K562 (cell line): ENCODE results near the gene BCAS1. TPM values are rescaled to one million over a fixed set of nuclear protein-coding genes. Genes with fewer than 3 reads are reported as not detected.

ENCODE experiments used
- BRF1 ChIP-seq: IDR thresholded peaks from 3 replicates; pipeline ENCODE4 v1.6.1; 2011; ENCODE audit warnings: borderline replicate concordance, mild to moderate bottlenecking; ENCODE audit not compliant: insufficient read length; ENCODE audit errors: extremely low read depth
- EGR1 ChIP-seq: fragments of 450-650 bp; conservative IDR thresholded peaks from 2 replicates; pipeline ENCODE4 v1.6.1; 2017; ENCODE audit warnings: mild to moderate bottlenecking
- GABPA ChIP-seq: fragments of 200-800 bp; sonication (Bioruptor generic); conservative IDR thresholded peaks from 2 replicates; pipeline ENCODE4 v1.6.1; 2016; ENCODE audit warnings: low read depth, missing genetic modification characterization, missing compliant biosample characterization
- GABPB1 ChIP-seq: sonication (generic); formaldehyde crosslinking; IDR thresholded peaks from 2 replicates; pipeline ENCODE4 v1.8.0; 2022; ENCODE audit warnings: mild to moderate bottlenecking, missing genetic modification reagents
- KDM1A ChIP-seq, 2 experiments: fragments of 450-650 bp; IDR thresholded peaks; 2 replicates each; pipeline ENCODE4 v1.6.1; 2016; ENCODE audit warnings: mild to moderate bottlenecking in 2 of 2
- KDM5B ChIP-seq: fragments of 200-600 bp; sonication (generic); IDR thresholded peaks from 2 replicates; pipeline ENCODE4 v1.6.1; 2012; ENCODE audit warnings: low read depth, mild to moderate bottlenecking, moderate library complexity, low read length, control low read depth, inconsistent platforms; ENCODE audit not compliant: insufficient replicate concordance
- NCOA6 ChIP-seq: fragments of 450-650 bp; IDR thresholded peaks from 2 replicates; pipeline ENCODE4 v1.6.1; 2017; ENCODE audit warnings: mild to moderate bottlenecking
- SP1 ChIP-seq: sonication (generic); formaldehyde crosslinking; IDR thresholded peaks from 2 replicates; pipeline ENCODE4 v1.8.1; 2022; ENCODE audit warnings: mild to moderate bottlenecking, missing genetic modification reagents
- ZC3H11A ChIP-seq: IDR thresholded peaks from 2 replicates; pipeline ENCODE4 v1.6.1; 2012; ENCODE audit warnings: low read depth, low read length, improper control_type of control experiment
- ZNF263 ChIP-seq: sonication (generic); formaldehyde crosslinking; IDR thresholded peaks from 2 replicates; pipeline ENCODE4 v1.8.0; 2022; ENCODE audit warnings: mild to moderate bottlenecking, missing genetic modification reagents, borderline replicate concordance
- ZNF316 ChIP-seq: fragments of 450-650 bp; IDR thresholded peaks from 2 replicates; pipeline ENCODE4 v1.6.1; 2016
- ZNF444 ChIP-seq: fragments of 250-450 bp; sonication (Bioruptor Pico); IDR thresholded peaks from 2 replicates; pipeline ENCODE4 v1.4.0; 2020; ENCODE audit warnings: mild to moderate bottlenecking, moderate library complexity
- ZNF586 ChIP-seq: fragments of 450-650 bp; formaldehyde crosslinking; conservative IDR thresholded peaks from 2 replicates; pipeline ENCODE4 v1.4.0; 2020; ENCODE audit warnings: mild to moderate bottlenecking, moderate library complexity
- polyA plus RNA-seq, 8 experiments: library from polyadenylated mRNA; depleted of rRNA in 4 of 8; stranded (reverse) in 5 of 8; unstranded in 3 of 8; fragments of >200 nt; fragmentation: Nextera tagmentation in 2 of 8; fragmentation: Illumina TruSeq in 1 of 8; extraction: Ambion mirVana in 2 of 8; extraction: Trizol in 1 of 8; gene quantifications; 2 replicates each; pipeline versions ENCODE4 v1.2.1 to v1.2.3, GENCODE V29; 2011 to 2014; ENCODE audit warnings: inconsistent platforms in 1 of 8, missing spikeins in 1 of 8
- total RNA-seq, 7 experiments: library from RNA; depleted of rRNA in 6 of 7; stranded (reverse); fragments of >200 nt in 6 of 7; fragmentation: Illumina TruSeq in 2 of 7; extraction: Trizol in 2 of 7; gene quantifications; 2 replicates each; pipeline versions ENCODE4 v1.2.1 to v1.2.3, GENCODE V29; 2011 to 2021; ENCODE audit warnings: low replicate concordance in 1 of 7
- TF ChIP-seq, protein P1 (sequence below): sonication (generic); formaldehyde crosslinking; IDR thresholded peaks from 2 replicates; pipeline ENCODE4 v1.8.1; 2023; ENCODE audit warnings: mild to moderate bottlenecking, missing genetic modification reagents
- TF ChIP-seq, protein P2 (sequence below): sonication (generic); formaldehyde crosslinking; IDR thresholded peaks from 2 replicates; pipeline ENCODE4 v1.8.0; 2022; ENCODE audit warnings: mild to moderate bottlenecking, missing genetic modification reagents
- TF ChIP-seq, protein P3 (sequence below): fragments of 450-650 bp; IDR thresholded peaks from 2 replicates; pipeline ENCODE4 v1.7.0; 2016; ENCODE audit warnings: borderline replicate concordance

Gene BCAS1
- total and polyA plus RNA-seq, 9 of the 15 experiments (the other 6 are each of a cell fraction or from before 2014, with no cell fraction given): 0.18 to 2.3 (median 0.93) TPM

DNA sequence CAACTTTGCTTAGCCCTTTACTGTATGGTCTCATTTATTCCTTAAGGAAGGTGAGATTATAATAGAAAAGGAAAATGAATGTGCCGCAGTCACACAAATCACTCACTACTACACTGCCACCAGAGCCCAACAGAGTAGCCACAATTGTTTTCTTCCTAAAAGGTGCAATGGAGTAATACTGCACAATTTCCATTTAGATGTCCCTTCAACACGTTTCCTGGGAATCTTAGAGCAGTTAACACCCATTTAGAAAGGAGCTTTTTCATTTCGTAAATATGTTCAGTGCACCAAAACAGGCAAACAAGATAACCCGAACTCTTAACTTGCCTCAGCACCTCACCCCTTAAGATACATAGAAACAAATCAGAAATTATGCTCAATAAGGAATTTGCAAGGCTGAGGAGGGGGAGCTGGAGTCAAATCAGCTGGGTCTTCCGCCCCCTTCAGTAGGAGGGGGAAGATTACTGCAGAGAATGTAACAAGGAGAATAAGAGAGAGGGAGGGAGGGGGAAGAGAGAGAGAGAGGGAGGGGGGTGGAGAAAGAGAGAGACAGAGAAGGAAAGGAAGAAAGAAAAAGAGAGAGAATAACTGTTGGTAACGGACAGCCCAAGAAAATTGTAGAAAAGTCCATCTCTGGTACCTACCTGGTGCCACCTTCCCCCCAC lies 155.5 kb downstream of the BCAS1 start (continued):
- TF ChIP-seq, protein P1, sequence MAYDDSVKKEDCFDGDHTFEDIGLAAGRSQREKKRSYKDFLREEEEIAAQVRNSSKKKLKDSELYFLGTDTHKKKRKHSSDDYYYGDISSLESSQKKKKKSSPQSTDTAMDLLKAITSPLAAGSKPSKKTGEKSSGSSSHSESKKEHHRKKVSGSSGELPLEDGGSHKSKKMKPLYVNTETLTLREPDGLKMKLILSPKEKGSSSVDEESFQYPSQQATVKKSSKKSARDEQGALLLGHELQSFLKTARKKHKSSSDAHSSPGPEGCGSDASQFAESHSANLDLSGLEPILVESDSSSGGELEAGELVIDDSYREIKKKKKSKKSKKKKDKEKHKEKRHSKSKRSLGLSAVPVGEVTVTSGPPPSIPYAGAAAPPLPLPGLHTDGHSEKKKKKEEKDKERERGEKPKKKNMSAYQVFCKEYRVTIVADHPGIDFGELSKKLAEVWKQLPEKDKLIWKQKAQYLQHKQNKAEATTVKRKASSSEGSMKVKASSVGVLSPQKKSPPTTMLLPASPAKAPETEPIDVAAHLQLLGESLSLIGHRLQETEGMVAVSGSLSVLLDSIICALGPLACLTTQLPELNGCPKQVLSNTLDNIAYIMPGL (CRISPR knock-in tag): no peak
- TF ChIP-seq NCOA6: 0 out of 2 replicates have a peak, but pooled peaks have one; percentile 32
- TF ChIP-seq EGR1: peak; percentile 81
- TF ChIP-seq BRF1: no peak
- TF ChIP-seq ZNF263: no peak
- TF ChIP-seq SP1 (CRISPR knock-in tag): no peak
- TF ChIP-seq ZNF586 (CRISPR knock-in tag): no peak
- TF ChIP-seq GABPB1: no peak
- peak; percentile 84 for TF ChIP-seq ZNF444 (CRISPR knock-in tag)
- TF ChIP-seq KDM1A (IDR thresholded peaks at IDR 0.05): peak in 1 of 2 experiments; percentile 72; a peak in 1 of 4 replicates
- TF ChIP-seq GABPA (tag): no peak
- TF ChIP-seq, protein P2, sequence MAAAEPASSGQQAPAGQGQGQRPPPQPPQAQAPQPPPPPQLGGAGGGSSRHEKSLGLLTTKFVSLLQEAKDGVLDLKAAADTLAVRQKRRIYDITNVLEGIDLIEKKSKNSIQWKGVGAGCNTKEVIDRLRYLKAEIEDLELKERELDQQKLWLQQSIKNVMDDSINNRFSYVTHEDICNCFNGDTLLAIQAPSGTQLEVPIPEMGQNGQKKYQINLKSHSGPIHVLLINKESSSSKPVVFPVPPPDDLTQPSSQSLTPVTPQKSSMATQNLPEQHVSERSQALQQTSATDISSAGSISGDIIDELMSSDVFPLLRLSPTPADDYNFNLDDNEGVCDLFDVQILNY (CRISPR knock-in tag): no peak
- TF ChIP-seq KDM5B: peak; percentile 17
- TF ChIP-seq ZNF316: no peak
- TF ChIP-seq, protein P3, sequence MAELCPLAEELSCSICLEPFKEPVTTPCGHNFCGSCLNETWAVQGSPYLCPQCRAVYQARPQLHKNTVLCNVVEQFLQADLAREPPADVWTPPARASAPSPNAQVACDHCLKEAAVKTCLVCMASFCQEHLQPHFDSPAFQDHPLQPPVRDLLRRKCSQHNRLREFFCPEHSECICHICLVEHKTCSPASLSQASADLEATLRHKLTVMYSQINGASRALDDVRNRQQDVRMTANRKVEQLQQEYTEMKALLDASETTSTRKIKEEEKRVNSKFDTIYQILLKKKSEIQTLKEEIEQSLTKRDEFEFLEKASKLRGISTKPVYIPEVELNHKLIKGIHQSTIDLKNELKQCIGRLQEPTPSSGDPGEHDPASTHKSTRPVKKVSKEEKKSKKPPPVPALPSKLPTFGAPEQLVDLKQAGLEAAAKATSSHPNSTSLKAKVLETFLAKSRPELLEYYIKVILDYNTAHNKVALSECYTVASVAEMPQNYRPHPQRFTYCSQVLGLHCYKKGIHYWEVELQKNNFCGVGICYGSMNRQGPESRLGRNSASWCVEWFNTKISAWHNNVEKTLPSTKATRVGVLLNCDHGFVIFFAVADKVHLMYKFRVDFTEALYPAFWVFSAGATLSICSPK: 0 out of 2 replicates have a peak, but pooled peaks have one; percentile 43
- 0 out of 2 replicates have a peak, but pooled peaks have one; percentile 12 for TF ChIP-seq ZC3H11A
